ENCODE measurements around the gene RPL38. TPM values are rescaled to one million over a fixed set of nuclear protein-coding genes. Genes with fewer than 3 reads are reported as not detected.

Gene RPL38
- total RNA-seq, 1 donor from 2014 or later: 919 TPM

DNA sequence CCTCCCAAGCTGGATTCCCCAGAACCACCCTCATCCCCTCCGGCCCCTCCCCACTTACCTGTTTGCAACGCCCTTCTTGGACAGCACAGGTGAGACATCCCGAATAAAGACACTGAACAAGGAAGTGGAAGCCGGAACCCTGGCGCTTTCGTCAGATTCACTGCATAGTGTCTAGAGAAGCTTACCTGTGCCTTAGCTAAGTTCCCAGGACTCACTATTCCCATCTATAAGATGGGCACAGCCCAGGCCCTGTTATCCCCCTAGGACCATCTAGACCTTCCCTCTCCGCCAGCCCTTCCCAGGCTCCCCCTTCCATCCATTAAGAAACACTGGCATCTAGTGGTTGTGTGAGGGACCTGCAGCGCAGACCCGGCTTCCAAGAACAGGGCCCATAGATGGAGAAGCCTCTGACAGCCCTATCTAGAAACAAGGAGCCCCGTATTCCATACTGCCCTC is 26.9 kb upstream of the RPL38 start:
- peak; percentile 27 for DNase-seq (ENCODE audit: low read depth)
- peaks cover 40% of the 10 kb centered on the region for H3K27me3 Mint-ChIP-seq (ENCODE audit: low read depth, unreplicated experiment)
- no peak for FAIRE-seq
- Histone ChIP-seq H3K36me3 (ENCODE audit: insufficient read depth, low read length) (no peaks in the 10 kb centered on the region), H3K9me3 (ENCODE audit: insufficient read depth, low read depth, low read length) (no peaks in the 10 kb centered on the region), H2AFZ (ENCODE audit: low read depth, low read length) (no peak overlapping the region), H3K4me1 (ENCODE audit: insufficient read depth, low read length) (peaks cover 4% of the 10 kb centered on the region), H4K20me1 (ENCODE audit: insufficient read depth, low read length) (no peaks in the 10 kb centered on the region), H3K4me2 (ENCODE audit: low read length) (no peak overlapping the region), H3K4me3 (ENCODE audit: insufficient read depth, low read depth, low read length) (no peak overlapping the region), H3K27ac (ENCODE audit: low read depth, low read length) (no peak overlapping the region), H3K27me3 (ENCODE audit: insufficient read depth, low read length) (peaks cover 7% of the 10 kb centered on the region), H3K79me2 (ENCODE audit: insufficient read depth, low read length) (no peaks in the 10 kb centered on the region), H3K9ac (ENCODE audit: low read length) (no peak overlapping the region)
- H3K27ac Mint-ChIP-seq (ENCODE audit: unreplicated experiment): peak overlapping the region; percentile 84
- no peaks in the 10 kb centered on the region for H3K9me3 Mint-ChIP-seq (ENCODE audit: unreplicated experiment)
- no peaks in the 10 kb centered on the region for H3K36me3 Mint-ChIP-seq (ENCODE audit: low read depth, unreplicated experiment)
- H3K4me3 Mint-ChIP-seq (ENCODE audit: unreplicated experiment): no peak overlapping the region
- peaks cover 8% of the 10 kb centered on the region for H3K4me1 Mint-ChIP-seq (ENCODE audit: low read depth, unreplicated experiment)
- TF ChIP-seq, protein P1, sequence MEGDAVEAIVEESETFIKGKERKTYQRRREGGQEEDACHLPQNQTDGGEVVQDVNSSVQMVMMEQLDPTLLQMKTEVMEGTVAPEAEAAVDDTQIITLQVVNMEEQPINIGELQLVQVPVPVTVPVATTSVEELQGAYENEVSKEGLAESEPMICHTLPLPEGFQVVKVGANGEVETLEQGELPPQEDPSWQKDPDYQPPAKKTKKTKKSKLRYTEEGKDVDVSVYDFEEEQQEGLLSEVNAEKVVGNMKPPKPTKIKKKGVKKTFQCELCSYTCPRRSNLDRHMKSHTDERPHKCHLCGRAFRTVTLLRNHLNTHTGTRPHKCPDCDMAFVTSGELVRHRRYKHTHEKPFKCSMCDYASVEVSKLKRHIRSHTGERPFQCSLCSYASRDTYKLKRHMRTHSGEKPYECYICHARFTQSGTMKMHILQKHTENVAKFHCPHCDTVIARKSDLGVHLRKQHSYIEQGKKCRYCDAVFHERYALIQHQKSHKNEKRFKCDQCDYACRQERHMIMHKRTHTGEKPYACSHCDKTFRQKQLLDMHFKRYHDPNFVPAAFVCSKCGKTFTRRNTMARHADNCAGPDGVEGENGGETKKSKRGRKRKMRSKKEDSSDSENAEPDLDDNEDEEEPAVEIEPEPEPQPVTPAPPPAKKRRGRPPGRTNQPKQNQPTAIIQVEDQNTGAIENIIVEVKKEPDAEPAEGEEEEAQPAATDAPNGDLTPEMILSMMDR (IDR thresholded peaks at IDR 0.05; ENCODE audit: insufficient read depth, low read depth, low read length): peak; percentile 88
- no peak for TF ChIP-seq EZH2 (IDR thresholded peaks at IDR 0.05; ENCODE audit: insufficient read depth, low read length)

DNA sequence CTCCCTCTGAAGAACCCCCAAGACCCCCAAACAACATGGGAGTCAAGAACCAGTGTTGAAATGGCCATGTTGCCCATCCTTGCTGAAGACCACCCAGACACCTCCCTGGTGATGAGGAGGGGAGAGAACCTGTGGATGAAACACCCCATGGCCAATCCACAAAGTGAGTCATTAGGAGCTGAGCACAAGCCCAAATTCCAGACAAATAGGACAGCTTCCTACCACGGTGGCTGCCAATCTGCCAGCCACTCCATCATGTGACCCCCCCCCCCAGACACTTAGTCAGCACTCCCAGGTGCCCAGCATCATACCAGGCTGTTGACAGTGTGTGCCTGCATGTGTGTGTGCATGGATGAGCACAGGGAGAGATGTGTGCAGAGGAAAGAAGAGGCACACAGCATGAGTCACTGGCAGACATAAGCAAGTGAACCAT is 26.4 kb upstream of the RPL38 start:
- peak; percentile 21 for DNase-seq (ENCODE audit: low read depth)

DNA sequence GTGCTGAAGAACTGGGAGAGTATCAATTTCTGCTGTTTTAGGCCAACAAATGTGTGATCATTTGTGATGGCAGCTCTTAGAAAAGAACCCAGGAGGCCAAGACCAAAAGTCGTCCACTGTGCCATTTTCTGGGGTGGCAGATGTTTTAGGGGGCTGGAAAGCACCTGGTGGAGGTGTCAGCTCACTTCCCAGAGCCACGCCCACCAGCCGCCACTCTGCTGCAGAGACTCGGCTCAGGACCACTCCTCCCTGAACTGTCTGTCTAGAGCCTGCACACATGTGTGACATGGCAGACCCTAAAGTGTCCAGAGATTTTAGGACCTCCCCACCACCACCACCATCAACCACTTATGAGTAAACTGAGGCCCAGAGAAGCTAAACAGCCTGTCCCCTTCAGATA is 23.9 kb upstream of the RPL38 start:
- no peaks in the 10 kb centered on the region for H4K20me1 ChIP-seq (ENCODE audit: insufficient read depth, low read length)
- H2AFZ ChIP-seq (ENCODE audit: low read depth, low read length): no peak overlapping the region
- H3K9ac ChIP-seq (ENCODE audit: low read length): no peak overlapping the region
- no peak overlapping the region for H3K27ac ChIP-seq (ENCODE audit: low read depth, low read length)
- no peak overlapping the region for H3K4me3 ChIP-seq (ENCODE audit: insufficient read depth, low read depth, low read length)
- no peaks in the 10 kb centered on the region for H3K79me2 ChIP-seq (ENCODE audit: insufficient read depth, low read length)
- Mint-ChIP-seq H3K27ac (ENCODE audit: unreplicated experiment) (no peak overlapping the region), H3K4me1 (ENCODE audit: low read depth, unreplicated experiment) (peaks cover 8% of the 10 kb centered on the region), H3K27me3 (ENCODE audit: low read depth, unreplicated experiment) (peaks cover 36% of the 10 kb centered on the region), H3K4me3 (ENCODE audit: unreplicated experiment) (no peak overlapping the region), H3K36me3 (ENCODE audit: low read depth, unreplicated experiment) (no peaks in the 10 kb centered on the region), H3K9me3 (ENCODE audit: unreplicated experiment) (no peaks in the 10 kb centered on the region)
- DNase-seq (ENCODE audit: low read depth): no peak
- no peaks in the 10 kb centered on the region for H3K36me3 ChIP-seq (ENCODE audit: insufficient read depth, low read length)
- FAIRE-seq: no peak
- TF ChIP-seq, protein P1 (IDR thresholded peaks at IDR 0.05; ENCODE audit: insufficient read depth, low read depth, low read length): no peak
- TF ChIP-seq EZH2 (IDR thresholded peaks at IDR 0.05; ENCODE audit: insufficient read depth, low read length): no peak
- H3K4me2 ChIP-seq (ENCODE audit: low read length): no peak overlapping the region
- peaks cover 4% of the 10 kb centered on the region for H3K4me1 ChIP-seq (ENCODE audit: insufficient read depth, low read length)
- H3K9me3 ChIP-seq (ENCODE audit: insufficient read depth, low read depth, low read length): no peaks in the 10 kb centered on the region
- H3K27me3 ChIP-seq (ENCODE audit: insufficient read depth, low read length): peaks cover 7% of the 10 kb centered on the region

More for the DNA sequence above, 26.4 kb upstream of the RPL38 start:
- H4K20me1 ChIP-seq (ENCODE audit: insufficient read depth, low read length): no peaks in the 10 kb centered on the region
- H3K36me3 ChIP-seq (ENCODE audit: insufficient read depth, low read length): no peaks in the 10 kb centered on the region
- no peak overlapping the region for H3K27ac ChIP-seq (ENCODE audit: low read depth, low read length)
- H3K79me2 ChIP-seq (ENCODE audit: insufficient read depth, low read length): no peaks in the 10 kb centered on the region
- Mint-ChIP-seq H3K27me3 (ENCODE audit: low read depth, unreplicated experiment) (peaks cover 42% of the 10 kb centered on the region), H3K9me3 (ENCODE audit: unreplicated experiment) (no peaks in the 10 kb centered on the region), H3K4me1 (ENCODE audit: low read depth, unreplicated experiment) (peaks cover 8% of the 10 kb centered on the region), H3K36me3 (ENCODE audit: low read depth, unreplicated experiment) (no peaks in the 10 kb centered on the region), H3K27ac (ENCODE audit: unreplicated experiment) (peak overlapping the region; percentile 84), H3K4me3 (ENCODE audit: unreplicated experiment) (no peak overlapping the region)
- TF ChIP-seq, protein P1 (IDR thresholded peaks at IDR 0.05; ENCODE audit: insufficient read depth, low read depth, low read length): no peak
- no peak for TF ChIP-seq EZH2 (IDR thresholded peaks at IDR 0.05; ENCODE audit: insufficient read depth, low read length)
- H3K4me3 ChIP-seq (ENCODE audit: insufficient read depth, low read depth, low read length): no peak overlapping the region
- H3K4me1 ChIP-seq (ENCODE audit: insufficient read depth, low read length): peaks cover 4% of the 10 kb centered on the region
- H3K9ac ChIP-seq (ENCODE audit: low read length): no peak overlapping the region
- H3K4me2 ChIP-seq (ENCODE audit: low read length): no peak overlapping the region
- FAIRE-seq: no peak
- H3K27me3 ChIP-seq (ENCODE audit: insufficient read depth, low read length): peaks cover 7% of the 10 kb centered on the region
- H2AFZ ChIP-seq (ENCODE audit: low read depth, low read length): no peak overlapping the region
- H3K9me3 ChIP-seq (ENCODE audit: insufficient read depth, low read depth, low read length): no peaks in the 10 kb centered on the region
